A549 (cell line): ENCODE results near the gene CHRFAM7A. TPM values are rescaled to one million over a fixed set of nuclear protein-coding genes. Genes with fewer than 3 reads are reported as not detected.
"Not testable (repeated sequence)": the region's sequence is repeated elsewhere in the genome, so short reads cannot be mapped to it uniquely, and the experiment has no call there.

Source experiments
- ATAC-seq, 2 experiments: fragments of 200-7000 bp in 1 of 2; fragments of >200 bp in 1 of 2; cut with Nextera tagmentation in 1 of 2; cut with Tn5 transposase in 1 of 2; 3 replicates each; pipeline versions ENCODE4 v1.8.0 to v1.9.1; 2018 to 2020; ENCODE audit warnings: mild to moderate bottlenecking in 1 of 2, moderate library complexity in 1 of 2
- CTCF ChIA-PET: fragments of 300-600 bp; sonication (Branson Sonifier 250); formaldehyde crosslinking; extraction: SDS; loops from one replicate; lab custom pipeline; 2021; ENCODE audit warnings: antibody characterized with exemption, inconsistent platforms; lab: Yijun Ruan, JAX
- POLR2A ChIA-PET: fragments of 350-600 bp; formaldehyde crosslinking; extraction: SDS; loops from one replicate; lab custom pipeline; 2021; ENCODE audit warnings: antibody characterized with exemption, inconsistent platforms; lab: Yijun Ruan, JAX
- DNase-seq, 2 experiments: peaks; one replicate each; pipeline versions ENCODE4 v3.0.0 to v3.0.0-alpha.2; 2011 to 2016; ENCODE audit warnings: low read depth in 1 of 2, low spot score in 1 of 2
- FAIRE-seq: peaks from 2 replicates; lab custom pipeline; 2011; peaks lifted over from hg19 to GRCh38; lab: Jason Lieb, UNC
- H3K27ac ChIP-seq, 2 experiments: fragments of >200 bp; sonication (Bioruptor Twin); formaldehyde crosslinking; 3 replicates each; pipeline ENCODE4 v1.5.1; 2016 to 2017
- H3K4me1 ChIP-seq: fragments of >200 bp; sonication (Bioruptor Twin); formaldehyde crosslinking; 3 replicates; pipeline ENCODE4 v1.6.1; 2016
- H3K4me2 ChIP-seq: fragments of >200 bp; sonication (Bioruptor Twin); formaldehyde crosslinking; 3 replicates; pipeline ENCODE4 v1.6.1; 2016
- H3K4me3 ChIP-seq: fragments of >200 bp; sonication (Bioruptor Twin); formaldehyde crosslinking; 3 replicates; pipeline ENCODE4 v1.5.1; 2016
- H3K9me3 ChIP-seq: fragments of >200 bp; sonication (Bioruptor Twin); formaldehyde crosslinking; 3 replicates; pipeline ENCODE4 v1.6.1; 2016
- WGBS: methylation state at CpG from one replicate; pipeline ENCODE4 v1.1.6; 2017; ENCODE audit errors: missing lambda C conversion rate; 5-methylcytosine and 5-hydroxymethylcytosine counted together
- polyA minus RNA-seq: library from RNA; depleted of rRNA, polyadenylated mRNA; stranded (reverse); fragments of >200 nt; gene quantifications from 2 replicates; pipeline ENCODE4 v1.2.3, GENCODE V29; 2011; rRNA and poly(A)+ RNA removed
- polyA plus RNA-seq, 4 experiments: library from polyadenylated mRNA; depleted of rRNA in 3 of 4; stranded (reverse); fragments of >200 nt; fragmentation: RNase III in 1 of 4; extraction: RNeasy Plus Mini Kit Qiagen cat#74134 plus additional on column Dnase treatment in 1 of 4; gene quantifications; 2 replicates in 3 of 4; 3 replicates in 1 of 4; pipeline ENCODE4 v1.2.3, GENCODE V29; 2011 to 2017

The CHRFAM7A gene
- polyA plus RNA-seq (2011; rRNA removed) (7.0 and 8.0 TPM in 2 replicates), polyA plus RNA-seq (2017; fragmentation: RNase III; extraction: RNeasy Plus Mini Kit Qiagen cat#74134 plus additional on column Dnase treatment) (4.1 to 6.6 TPM (median 5.1 TPM) in 3 replicates), polyA minus RNA-seq (9.6 and 10.0 TPM in 2 replicates)
- 3.0 and 4.4 TPM in 2 replicates for polyA plus RNA-seq (2012; cell fraction: cytosol; rRNA removed)
- 10.2 and 12.6 TPM in 2 replicates for polyA plus RNA-seq (2012; cell fraction: nucleus; rRNA removed)

DNA sequence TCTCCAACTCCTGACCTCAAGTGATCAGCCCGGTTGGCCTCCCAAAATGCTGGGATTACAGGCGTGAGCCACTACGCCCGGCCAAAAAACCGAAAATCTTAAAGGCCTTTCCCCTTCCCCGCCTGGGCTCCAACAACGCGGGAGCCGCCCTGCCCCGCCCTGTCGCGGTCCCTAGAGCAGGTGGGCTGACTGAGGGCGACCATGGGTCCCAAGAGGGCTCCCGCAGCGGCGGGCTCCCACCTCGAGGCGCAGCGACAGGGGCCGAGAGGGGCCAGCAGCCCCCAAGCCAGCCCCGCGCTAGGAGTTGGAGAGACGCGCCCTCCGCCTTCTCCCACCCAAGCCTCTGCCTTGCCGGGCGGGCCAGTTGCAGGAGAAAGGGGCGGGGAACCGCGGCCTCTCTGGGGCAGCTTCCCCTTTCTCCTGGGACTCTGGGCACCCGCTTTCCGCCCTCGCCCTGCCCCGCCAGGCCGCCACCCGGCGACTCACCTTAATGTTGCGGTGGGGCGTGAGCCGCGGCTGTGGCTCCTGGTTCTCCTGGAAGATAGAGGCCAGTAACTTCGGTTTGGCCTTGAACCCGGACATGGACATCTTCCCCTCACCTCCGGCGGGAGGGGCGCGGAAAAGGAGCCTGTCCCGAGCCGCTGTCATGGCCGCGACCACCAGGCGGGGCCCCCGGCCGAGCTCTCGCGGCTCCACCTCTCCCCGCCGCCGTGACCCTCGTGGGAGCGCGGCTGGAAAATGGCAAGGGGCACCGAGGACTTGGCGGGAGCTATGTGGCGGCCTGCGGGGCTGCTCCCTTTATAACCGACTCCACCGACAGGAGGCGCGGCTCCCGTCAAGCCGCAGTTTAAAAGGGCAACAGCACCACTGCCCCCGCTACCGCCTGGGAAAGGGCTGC is at the start of gene CHRFAM7A:
Gene CHRFAM7A (minus strand): TSS at position 775 of the 898 bp plus-strand sequence. CDS start 10,189 bp downstream, outside the sequence.
- H3K4me1 ChIP-seq, H3K4me3 ChIP-seq, H3K9me3 ChIP-seq, POLR2A ChIA-PET, DNase-seq, H3K4me2 ChIP-seq, CTCF ChIA-PET, H3K27ac ChIP-seq, FAIRE-seq: not testable (repeated sequence)
- WGBS = no CpG with 5 or more reads among the region's 74 CpGs
- ATAC-seq = peak; percentile 89 to 96

DNA sequence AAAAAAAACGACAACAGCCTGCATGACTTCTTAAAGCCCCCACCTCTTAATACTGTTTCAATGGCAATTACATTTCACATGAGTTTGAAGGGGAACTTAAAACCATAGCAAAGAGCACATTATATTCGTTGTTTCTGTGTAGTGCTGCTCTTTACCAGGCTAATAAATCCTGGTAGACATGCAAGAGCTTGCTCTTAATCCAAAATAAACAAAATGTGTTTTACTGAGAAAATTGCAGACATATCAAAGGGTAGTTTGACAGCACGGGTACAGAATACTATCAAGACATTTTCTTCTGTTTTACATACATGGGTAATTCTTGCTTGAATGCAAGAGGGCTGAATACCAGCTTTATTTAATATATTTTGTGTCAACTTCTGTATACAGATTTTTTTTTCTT is 45.0 kb upstream of the CHRFAM7A start:
- H3K9me3 ChIP-seq, CTCF ChIA-PET, FAIRE-seq, H3K4me1 ChIP-seq, H3K4me3 ChIP-seq, DNase-seq, ATAC-seq, POLR2A ChIA-PET, H3K4me2 ChIP-seq, H3K27ac ChIP-seq: not testable (repeated sequence)
- 23% methylated on average over 2 of the region's 3 CpGs for WGBS

DNA sequence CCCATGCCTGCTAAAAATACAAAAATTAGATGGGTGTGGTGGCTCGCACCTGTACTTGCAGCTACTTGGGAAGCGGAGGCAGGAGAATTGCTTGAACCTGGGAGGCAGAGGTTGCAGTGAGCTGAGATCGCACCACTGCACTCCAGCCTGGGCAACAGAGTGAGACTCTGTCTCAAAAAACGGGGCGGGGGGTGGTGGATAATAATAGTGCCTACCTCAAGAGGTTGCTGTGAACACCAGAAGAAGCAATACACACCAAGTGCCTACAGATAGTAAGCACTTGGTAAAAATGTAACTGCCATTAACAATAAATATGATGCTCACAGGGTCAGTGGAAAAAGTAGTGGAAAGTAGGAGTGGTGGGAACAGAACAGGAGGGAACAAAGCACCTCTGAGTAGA is 42.5 kb upstream of the CHRFAM7A start:
- FAIRE-seq, H3K4me1 ChIP-seq, CTCF ChIA-PET, ATAC-seq, DNase-seq, H3K9me3 ChIP-seq, H3K4me3 ChIP-seq, POLR2A ChIA-PET, H3K4me2 ChIP-seq, H3K27ac ChIP-seq: not testable (repeated sequence)
- 71% methylated on average over 4 of the region's 5 CpGs for WGBS

DNA sequence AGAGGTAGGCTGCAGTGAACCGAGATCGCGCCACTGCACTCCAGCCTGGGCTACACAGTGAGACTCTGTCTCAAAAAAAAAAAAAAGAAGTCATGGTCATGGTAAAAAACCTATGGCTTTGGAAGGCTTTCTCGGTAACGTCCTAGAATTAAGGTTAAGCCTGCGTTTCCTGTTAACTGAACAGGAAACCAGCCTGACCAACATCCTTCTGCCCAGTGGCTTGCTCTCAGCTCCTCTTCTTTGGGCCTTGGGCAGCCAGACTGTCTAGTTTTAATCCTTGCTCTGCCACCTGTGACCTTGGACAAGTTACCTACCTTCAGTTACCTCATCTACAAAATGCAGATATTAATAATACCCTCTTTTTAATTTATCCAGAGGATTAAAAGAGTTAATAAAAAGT is 27.4 kb upstream of the CHRFAM7A start:
- H3K27ac ChIP-seq, H3K4me3 ChIP-seq, POLR2A ChIA-PET, DNase-seq, H3K4me1 ChIP-seq, ATAC-seq, CTCF ChIA-PET, H3K4me2 ChIP-seq, FAIRE-seq, H3K9me3 ChIP-seq: not testable (repeated sequence)
- 89% methylated on average over 6 of the region's 6 CpGs for WGBS

DNA sequence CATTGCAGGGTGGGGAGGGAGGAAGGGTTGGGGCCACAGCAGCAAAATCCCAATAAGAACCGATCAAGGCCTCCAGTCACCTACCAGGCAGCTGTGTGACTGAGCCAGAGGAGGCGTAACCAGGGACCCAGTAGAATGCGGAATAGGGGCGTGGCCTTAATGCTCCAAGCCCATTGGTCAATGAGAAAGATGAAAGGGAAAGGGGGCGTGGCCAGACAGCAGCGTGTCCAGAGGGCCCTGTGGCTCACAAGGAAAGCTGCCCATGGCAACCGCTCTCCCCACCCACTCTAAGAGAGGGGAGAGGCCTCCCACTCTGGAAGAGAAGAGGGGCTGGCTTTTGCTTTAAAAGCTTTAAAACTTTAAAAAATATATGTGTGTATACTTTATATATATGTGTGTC is 20.8 kb upstream of the CHRFAM7A start, which contains the start of gene GOLGA8R:
Gene GOLGA8R (minus strand): TSS at position 101 of the 400 bp plus-strand sequence. CDS start 98 bp downstream, at position 3.
- DNase-seq, POLR2A ChIA-PET, CTCF ChIA-PET, ATAC-seq, H3K4me2 ChIP-seq, H3K4me3 ChIP-seq, FAIRE-seq, H3K4me1 ChIP-seq, H3K27ac ChIP-seq, H3K9me3 ChIP-seq: not testable (repeated sequence)
- WGBS = no CpG with 5 or more reads among the region's 7 CpGs

DNA sequence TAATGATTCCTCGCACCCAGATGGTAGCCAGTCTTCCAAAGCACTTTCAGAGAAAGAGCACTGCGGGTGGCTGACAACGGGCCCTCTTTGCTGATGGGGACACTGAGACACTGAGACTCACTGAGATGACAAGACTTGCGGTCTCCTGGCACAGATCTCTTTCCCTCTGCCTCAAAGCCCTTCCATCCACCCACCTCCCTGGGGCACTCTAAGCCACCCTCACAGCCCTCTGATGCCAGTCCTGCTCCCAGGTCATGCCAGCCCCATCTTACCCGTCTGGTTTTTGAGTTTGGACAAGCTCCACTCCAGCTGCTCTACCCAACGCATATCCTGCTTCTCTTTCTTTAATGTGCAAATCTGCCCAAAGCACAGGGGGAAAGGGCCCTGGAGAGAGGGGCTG is 14.3 kb upstream of the CHRFAM7A start:
- DNase-seq, H3K4me1 ChIP-seq, POLR2A ChIA-PET, FAIRE-seq, H3K27ac ChIP-seq, H3K9me3 ChIP-seq, CTCF ChIA-PET, H3K4me3 ChIP-seq, ATAC-seq, H3K4me2 ChIP-seq: not testable (repeated sequence)
- 72% methylated on average over 6 of the region's 6 CpGs for WGBS

DNA sequence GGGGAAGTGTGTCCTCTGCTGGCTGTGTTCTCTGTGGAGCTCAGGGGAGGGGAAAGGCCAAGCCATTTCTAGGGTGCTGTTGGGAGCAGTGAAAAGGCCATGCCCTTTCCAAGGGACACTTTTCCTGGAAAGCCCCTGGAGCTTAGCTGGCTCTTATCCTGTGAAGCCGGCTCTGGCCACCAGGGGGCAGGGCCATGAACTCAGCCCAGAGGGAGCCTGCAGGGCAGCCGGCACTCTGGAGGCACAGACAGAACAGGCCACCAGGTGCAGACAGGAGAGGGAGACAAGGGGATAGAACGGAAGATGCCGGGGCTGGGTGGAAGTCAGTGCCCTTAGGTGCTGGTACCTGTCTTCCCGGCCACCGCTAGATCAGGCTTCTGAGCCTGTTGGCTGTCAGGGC is 5.6 kb upstream of the CHRFAM7A start:
- ATAC-seq = peak; percentile 82 to 99
- DNase-seq, H3K27ac ChIP-seq, H3K4me1 ChIP-seq, H3K4me2 ChIP-seq, FAIRE-seq, H3K9me3 ChIP-seq, H3K4me3 ChIP-seq, CTCF ChIA-PET, POLR2A ChIA-PET: not testable (repeated sequence)
- 0% methylated on average over 1 of the region's 6 CpGs for WGBS

DNA sequence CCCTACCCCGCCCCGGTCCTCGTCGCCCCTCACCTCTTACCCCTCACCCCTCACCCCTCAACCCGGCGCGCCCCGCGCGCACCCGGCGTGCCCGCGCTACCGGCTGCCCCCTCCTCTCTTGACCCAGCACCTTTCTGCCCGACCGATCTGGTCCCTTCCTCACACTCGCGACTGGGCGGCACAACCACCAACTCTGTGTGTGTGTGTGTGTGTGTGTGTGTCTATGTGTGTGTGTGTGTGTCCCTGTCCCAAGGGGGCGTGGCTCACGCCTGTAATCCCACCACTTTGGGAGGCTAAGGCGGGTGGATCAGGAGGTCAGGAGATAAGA is 288 bp upstream of the CHRFAM7A start:
- H3K27ac ChIP-seq, H3K4me3 ChIP-seq, DNase-seq, H3K9me3 ChIP-seq, POLR2A ChIA-PET, FAIRE-seq, CTCF ChIA-PET, H3K4me1 ChIP-seq, H3K4me2 ChIP-seq: not testable (repeated sequence)
- ATAC-seq = peak; percentile 84 to 85
- no CpG with 5 or more reads among the region's 23 CpGs for WGBS

DNA sequence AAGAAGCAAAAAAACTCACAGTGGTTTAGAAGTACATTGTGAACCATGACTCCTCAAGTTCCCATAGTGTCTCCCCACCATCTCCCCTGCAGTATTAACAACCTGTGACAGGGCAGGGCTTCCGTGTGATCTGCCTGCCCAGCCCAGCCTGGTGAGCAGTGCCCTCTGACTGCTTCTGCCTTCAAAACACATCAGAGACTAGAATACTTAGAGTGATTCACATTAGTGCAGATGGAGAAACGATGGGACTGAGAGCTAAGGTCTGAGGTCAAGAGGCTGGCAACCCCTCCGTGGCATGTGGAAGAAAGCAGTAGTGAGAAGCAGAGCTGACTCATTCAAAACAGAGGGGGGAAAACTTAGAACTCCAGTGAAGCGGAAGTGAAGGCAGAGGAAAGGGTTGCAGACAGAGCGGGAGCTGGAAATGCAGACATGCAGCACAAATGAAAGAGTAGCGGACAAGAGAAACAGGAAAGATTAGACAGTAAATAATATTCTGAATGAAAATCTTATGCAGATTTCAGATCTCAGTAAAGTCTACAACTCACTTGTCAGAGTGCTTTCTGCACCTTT is 6.9 kb downstream of the CHRFAM7A start:
- peak; percentile 83 to 100 for ATAC-seq
- H3K4me3 ChIP-seq, H3K4me1 ChIP-seq, CTCF ChIA-PET, POLR2A ChIA-PET, H3K9me3 ChIP-seq, H3K27ac ChIP-seq, FAIRE-seq, H3K4me2 ChIP-seq, DNase-seq: not testable (repeated sequence)
- WGBS = no CpG with 5 or more reads among the region's 6 CpGs

DNA sequence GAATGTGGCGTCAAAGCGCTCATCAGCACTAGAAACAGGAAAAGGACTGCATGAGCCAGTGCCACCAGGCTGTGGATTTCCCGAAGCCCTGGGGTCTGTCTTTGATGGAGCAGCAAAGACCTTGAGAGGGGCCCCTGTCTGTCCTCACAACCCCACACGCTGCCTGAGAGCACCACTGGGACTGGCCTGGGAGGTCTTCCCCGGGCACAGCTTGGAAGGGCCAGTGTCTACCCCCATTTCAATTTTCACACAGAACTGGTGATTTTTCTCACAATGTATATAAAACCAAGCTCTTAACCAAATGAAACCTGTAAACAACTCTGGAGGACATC is 16.3 kb downstream of the CHRFAM7A start:
- no CpG with 5 or more reads among the region's 5 CpGs for WGBS
- not testable (repeated sequence) for DNase-seq, FAIRE-seq

More for the DNA sequence above, 16.3 kb downstream of the CHRFAM7A start:
- H3K4me2 ChIP-seq, CTCF ChIA-PET, H3K4me1 ChIP-seq, H3K27ac ChIP-seq, H3K4me3 ChIP-seq, H3K9me3 ChIP-seq, POLR2A ChIA-PET: not testable (repeated sequence)
- peak in 1 of 2 experiments; percentile 41; a peak in 3 of 6 replicates for ATAC-seq
